Endothelial cell (in vitro differentiated cells): ENCODE data around the gene C1GALT1. TPM values are rescaled to one million over a fixed set of nuclear protein-coding genes. Genes with fewer than 3 reads are reported as not detected.

Experiments used
- DNase-seq: peaks from one replicate; pipeline ENCODE4 v3.0.0; 2021; ENCODE audit warnings: low spot score
- H3K27ac Mint-ChIP-seq: one replicate; pipeline ENCODE4 v1.8.0; 2021; ENCODE audit warnings: mixed read lengths, inconsistent platforms; ENCODE audit not compliant: unreplicated experiment
- H3K27me3 Mint-ChIP-seq: one replicate; pipeline ENCODE4 v1.8.0; 2021; ENCODE audit warnings: mild to moderate bottlenecking, moderate library complexity, mixed read lengths, inconsistent platforms; ENCODE audit not compliant: unreplicated experiment
- H3K36me3 Mint-ChIP-seq: one replicate; pipeline ENCODE4 v1.8.0; 2021; ENCODE audit warnings: mild to moderate bottlenecking, low read depth, mixed read lengths, inconsistent platforms; ENCODE audit not compliant: unreplicated experiment
- H3K4me1 Mint-ChIP-seq: one replicate; pipeline ENCODE4 v1.8.0; 2021; ENCODE audit warnings: mild to moderate bottlenecking, mixed read lengths, inconsistent platforms; ENCODE audit not compliant: unreplicated experiment
- H3K4me3 Mint-ChIP-seq: one replicate; pipeline ENCODE4 v1.8.0; 2021; ENCODE audit warnings: mild to moderate bottlenecking, mixed read lengths, inconsistent platforms; ENCODE audit not compliant: unreplicated experiment
- H3K9me3 Mint-ChIP-seq: one replicate; pipeline ENCODE4 v1.8.0; 2021; ENCODE audit warnings: mixed read lengths, inconsistent platforms; ENCODE audit not compliant: unreplicated experiment
- total RNA-seq: library from RNA; stranded (reverse); fragmentation: NEBNext Ultra II Directional; extraction: Animal tissue kit (Norgen Biotek cat#: 25700); gene quantifications from one replicate; pipeline ENCODE4 v1.2.1, GENCODE V29; 2021; ENCODE audit not compliant: unreplicated experiment
- TF ChIP-seq, protein P1 (sequence below): fragments of 200-600 bp; sonication (generic); IDR thresholded peaks from one replicate; pipeline ENCODE4 v1.5.0; 2021; ENCODE audit warnings: antibody characterized with exemption; ENCODE audit not compliant: unreplicated experiment

Gene C1GALT1
- total RNA-seq, 1 donor from 2014 or later, result 39.7 TPM

- TF ChIP-seq, protein P1, sequence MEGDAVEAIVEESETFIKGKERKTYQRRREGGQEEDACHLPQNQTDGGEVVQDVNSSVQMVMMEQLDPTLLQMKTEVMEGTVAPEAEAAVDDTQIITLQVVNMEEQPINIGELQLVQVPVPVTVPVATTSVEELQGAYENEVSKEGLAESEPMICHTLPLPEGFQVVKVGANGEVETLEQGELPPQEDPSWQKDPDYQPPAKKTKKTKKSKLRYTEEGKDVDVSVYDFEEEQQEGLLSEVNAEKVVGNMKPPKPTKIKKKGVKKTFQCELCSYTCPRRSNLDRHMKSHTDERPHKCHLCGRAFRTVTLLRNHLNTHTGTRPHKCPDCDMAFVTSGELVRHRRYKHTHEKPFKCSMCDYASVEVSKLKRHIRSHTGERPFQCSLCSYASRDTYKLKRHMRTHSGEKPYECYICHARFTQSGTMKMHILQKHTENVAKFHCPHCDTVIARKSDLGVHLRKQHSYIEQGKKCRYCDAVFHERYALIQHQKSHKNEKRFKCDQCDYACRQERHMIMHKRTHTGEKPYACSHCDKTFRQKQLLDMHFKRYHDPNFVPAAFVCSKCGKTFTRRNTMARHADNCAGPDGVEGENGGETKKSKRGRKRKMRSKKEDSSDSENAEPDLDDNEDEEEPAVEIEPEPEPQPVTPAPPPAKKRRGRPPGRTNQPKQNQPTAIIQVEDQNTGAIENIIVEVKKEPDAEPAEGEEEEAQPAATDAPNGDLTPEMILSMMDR, result no peak
- H3K4me1 Mint-ChIP-seq, result peaks cover 2% of the 10 kb centered on the region
- no peak for DNase-seq
- H3K27me3 Mint-ChIP-seq, result no peaks in the 10 kb centered on the region
- no peak overlapping the region for H3K27ac Mint-ChIP-seq
- no peak overlapping the region for H3K4me3 Mint-ChIP-seq
- no peaks in the 10 kb centered on the region for H3K9me3 Mint-ChIP-seq
- no peaks in the 10 kb centered on the region for H3K36me3 Mint-ChIP-seq
These were observed 88.9 kb downstream of the C1GALT1 start for GRCh38 chr7:7271094-7271874.

- no peaks in the 10 kb centered on the region for H3K9me3 Mint-ChIP-seq
These were observed 90.0 kb downstream of the C1GALT1 start for GRCh38 chr7:7272294-7272693.

DNA sequence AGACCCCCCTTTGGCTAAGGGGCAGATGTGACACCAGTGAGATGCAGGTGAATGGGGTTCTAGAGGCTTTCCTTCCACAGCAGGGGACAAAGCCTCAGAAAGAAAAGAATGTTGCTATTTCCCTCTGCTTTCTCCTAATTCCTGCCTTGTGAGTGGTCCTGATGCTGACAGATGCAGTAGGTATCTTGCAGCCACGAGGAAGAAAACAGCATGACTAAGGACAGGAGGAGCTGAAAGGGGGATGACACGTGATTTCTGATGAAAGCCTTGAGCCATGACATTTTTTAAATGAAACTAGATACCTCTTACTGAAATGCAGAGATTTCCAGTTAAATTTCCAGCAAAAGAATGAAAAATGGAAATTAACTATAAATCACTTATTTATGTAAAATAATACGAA is 92.4 kb downstream of the C1GALT1 start:
- H3K27ac Mint-ChIP-seq, result no peak overlapping the region
- TF ChIP-seq, protein P1, result no peak
- no peak overlapping the region for H3K4me3 Mint-ChIP-seq
- H3K4me1 Mint-ChIP-seq, result peaks cover 5% of the 10 kb centered on the region
- H3K27me3 Mint-ChIP-seq, result no peaks in the 10 kb centered on the region
- no peak for DNase-seq
- no peaks in the 10 kb centered on the region for H3K9me3 Mint-ChIP-seq
- H3K36me3 Mint-ChIP-seq, result no peaks in the 10 kb centered on the region

More at GRCh38 chr7:7272294-7272693, 90.0 kb downstream of the C1GALT1 start:
- no peak overlapping the region for H3K27ac Mint-ChIP-seq
- no peaks in the 10 kb centered on the region for H3K36me3 Mint-ChIP-seq
- H3K27me3 Mint-ChIP-seq, result no peaks in the 10 kb centered on the region
- TF ChIP-seq, protein P1, result no peak
- peaks cover 5% of the 10 kb centered on the region for H3K4me1 Mint-ChIP-seq
- no peak for DNase-seq
- H3K4me3 Mint-ChIP-seq, result no peak overlapping the region

DNA sequence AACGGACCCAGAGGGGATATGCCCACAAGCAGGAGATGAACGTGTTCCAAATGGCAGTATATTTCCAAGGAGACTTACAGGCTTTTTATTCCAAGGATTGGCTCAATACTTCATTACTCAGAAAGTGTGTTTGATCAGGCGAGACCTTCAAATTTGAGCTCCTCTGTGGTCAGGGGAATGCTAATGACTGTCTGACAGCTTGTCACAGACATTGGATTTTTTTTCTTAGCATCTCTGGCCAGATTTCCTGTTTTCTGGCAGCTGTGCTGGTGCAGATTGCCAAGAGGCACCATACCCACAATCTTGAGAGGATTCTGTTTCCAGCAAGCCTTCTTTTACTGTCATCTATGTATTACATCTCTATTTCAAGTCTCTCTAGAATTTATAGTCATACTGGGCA is 93.8 kb downstream of the C1GALT1 start:
- no peak for DNase-seq
- TF ChIP-seq, protein P1, result no peak
- Mint-ChIP-seq H3K9me3 (no peaks in the 10 kb centered on the region), H3K4me3 (no peak overlapping the region), H3K36me3 (no peaks in the 10 kb centered on the region), H3K27me3 (no peaks in the 10 kb centered on the region), H3K27ac (no peak overlapping the region), H3K4me1 (peaks cover 5% of the 10 kb centered on the region)

- Mint-ChIP-seq H3K36me3 (no peaks in the 10 kb centered on the region), H3K9me3 (no peaks in the 10 kb centered on the region), H3K27ac (no peak overlapping the region), H3K4me3 (no peak overlapping the region), H3K27me3 (no peaks in the 10 kb centered on the region), H3K4me1 (peaks cover 11% of the 10 kb centered on the region)
- DNase-seq, result no peak
- TF ChIP-seq, protein P1, result no peak
These were observed 108.2 kb downstream of the C1GALT1 start for GRCh38 chr7:7290429-7291122.
